Endothelial cell of umbilical vein (primary cell): ENCODE measurements around the gene ANK2. TPM values are rescaled to one million over a fixed set of nuclear protein-coding genes. Genes with fewer than 3 reads are reported as not detected.

ENCODE experiments used
- BruUV-seq: library from RNA; stranded (reverse); fragments of 400-500 nt; replicated peaks from 2 replicates; lab custom pipeline; 2021; lab: Mats Ljungman, UMichigan
- CTCF ChIA-PET: fragments of 300-600, 350-600 bp; sonication (Branson Sonifier 250); formaldehyde crosslinking; loops from one replicate; lab custom pipeline; 2021; ENCODE audit warnings: antibody characterized with exemption, inconsistent platforms; lab: Charles Lee
- POLR2A ChIA-PET: fragments of 300-600, 350-600 bp; sonication (Branson Sonifier 250); formaldehyde crosslinking; loops from one replicate; lab custom pipeline; 2021; ENCODE audit warnings: antibody characterized with exemption, inconsistent platforms; lab: Charles Lee
- DNase-seq: peaks from one replicate; pipeline ENCODE4 v3.0.0-alpha.2; 2011; ENCODE audit warnings: low read depth, low spot score
- FAIRE-seq: peaks from 2 replicates; lab custom pipeline; 2011; peaks lifted over from hg19 to GRCh38; lab: Jason Lieb, UNC
- H2AFZ ChIP-seq: 2 replicates; pipeline ENCODE4 v1.6.0; 2012; ENCODE audit warnings: low read depth, low read length, control low read depth, inconsistent platforms
- H3K27ac ChIP-seq: 2 replicates; pipeline ENCODE4 v1.5.1; 2011; ENCODE audit warnings: low read depth, mild to moderate bottlenecking, control low read depth, low read length, moderate library complexity; ENCODE audit not compliant: insufficient read depth
- H3K27me3 ChIP-seq, 2 experiments: 2 replicates each; pipeline versions ENCODE4 v1.6.0 to v1.6.1; 2011; ENCODE audit warnings: low read length in 2 of 2, mixed read lengths in 1 of 2; ENCODE audit not compliant: control insufficient read depth in 2 of 2, insufficient read depth in 2 of 2
- H3K36me3 ChIP-seq, 2 experiments: 2 replicates in 1 of 2; 3 replicates in 1 of 2; pipeline ENCODE4 v1.5.1; 2011; ENCODE audit warnings: low read length in 2 of 2, mild to moderate bottlenecking in 1 of 2, moderate library complexity in 1 of 2; ENCODE audit not compliant: control insufficient read depth in 2 of 2, insufficient read depth in 2 of 2; ENCODE audit errors: extremely low read depth in 1 of 2
- H3K4me1 ChIP-seq: 3 replicates; pipeline ENCODE4 v1.5.1; 2011; ENCODE audit warnings: mild to moderate bottlenecking, low read length; ENCODE audit not compliant: control insufficient read depth, insufficient read depth; ENCODE audit errors: extremely low read depth
- H3K4me2 ChIP-seq: 2 replicates; pipeline ENCODE4 v1.6.1; 2011; ENCODE audit warnings: low read length, control low read depth, mixed read lengths; ENCODE audit not compliant: insufficient read depth
- H3K4me3 ChIP-seq, 3 experiments: fragments of 200-600 bp in 1 of 3; sonication (generic), shearing (Covaris generic) in 1 of 3; replicated peaks in 1 of 3; 2 replicates each; pipeline ENCODE4 v1.5.1; 2011 to 2016; ENCODE audit warnings: control low read depth in 3 of 3, low read length in 3 of 3, mild to moderate bottlenecking in 2 of 3, inconsistent platforms in 1 of 3, low read depth in 1 of 3, moderate library complexity in 1 of 3; ENCODE audit not compliant: insufficient read depth in 1 of 3
- H3K79me2 ChIP-seq: 2 replicates; pipeline ENCODE4 v1.6.0; 2012; ENCODE audit warnings: low read length, inconsistent platforms; ENCODE audit not compliant: control insufficient read depth, insufficient read depth
- H3K9ac ChIP-seq: replicated peaks from 2 replicates; pipeline ENCODE3; 2011; ENCODE audit warnings: low read length, control low read depth; ENCODE audit not compliant: insufficient read depth; ENCODE audit errors: extremely low read depth
- H3K9me1 ChIP-seq: replicated peaks from 3 replicates; pipeline ENCODE4 v1.6.0; 2011; ENCODE audit warnings: mild to moderate bottlenecking, low read length; ENCODE audit not compliant: control insufficient read depth, insufficient read depth; ENCODE audit errors: extremely low read depth
- H3K9me3 ChIP-seq: replicated peaks from 2 replicates; pipeline ENCODE4 v1.5.1; 2012; ENCODE audit warnings: low read length, inconsistent platforms; ENCODE audit not compliant: control insufficient read depth, insufficient read depth
- H4K20me1 ChIP-seq: replicated peaks from 2 replicates; pipeline ENCODE3; 2011; ENCODE audit warnings: mild to moderate bottlenecking, low read length; ENCODE audit not compliant: control insufficient read depth, insufficient read depth; ENCODE audit errors: extremely low read depth
- CTCF ChIP-seq, 2 donors: IDR thresholded peaks; 1 replicate in 1 of 2; 2 replicates in 1 of 2; pipeline ENCODE4 v1.5.1; 2011; ENCODE audit warnings: low read length in 2 of 2, mild to moderate bottlenecking in 2 of 2, moderate library complexity in 2 of 2, control low read depth in 1 of 2, inconsistent platforms in 1 of 2, low read depth in 1 of 2; ENCODE audit not compliant: insufficient read depth in 1 of 2; ENCODE audit errors: extremely low read depth in 1 of 2
- EZH2 ChIP-seq: IDR thresholded peaks from 2 replicates; pipeline ENCODE4 v1.6.1; 2012; ENCODE audit warnings: borderline replicate concordance, low read depth, mild to moderate bottlenecking, moderate library complexity, low read length, inconsistent platforms; ENCODE audit not compliant: severe bottlenecking
- FOS ChIP-seq: IDR thresholded peaks from 2 replicates; pipeline ENCODE4 v1.6.1; 2011; ENCODE audit warnings: mild to moderate bottlenecking, low read length, moderate library complexity, borderline replicate concordance; ENCODE audit not compliant: insufficient read depth
- GATA2 ChIP-seq: IDR thresholded peaks from 2 replicates; pipeline ENCODE4 v1.7.0; 2011; ENCODE audit warnings: low read depth, mild to moderate bottlenecking, moderate library complexity, mixed read lengths, low read length; ENCODE audit not compliant: insufficient read length, insufficient read depth
- JUN ChIP-seq: IDR thresholded peaks from 2 replicates; pipeline ENCODE4 v1.6.1; 2011; ENCODE audit warnings: borderline replicate concordance, low read depth; ENCODE audit not compliant: insufficient read length, insufficient read depth
- MAX ChIP-seq: IDR thresholded peaks from 2 replicates; pipeline ENCODE4 v1.6.1; 2011; ENCODE audit not compliant: insufficient read depth, insufficient read length
- MYC ChIP-seq: IDR thresholded peaks from one replicate; pipeline ENCODE4 v1.6.1; 2011; ENCODE audit warnings: mild to moderate bottlenecking, low read depth, low read length
- POLR2A ChIP-seq: IDR thresholded peaks from 2 replicates; pipeline ENCODE4 v1.6.1; 2012; ENCODE audit warnings: low read depth, mild to moderate bottlenecking, control low read depth, low read length
- POLR2AphosphoS5 ChIP-seq: IDR thresholded peaks from 2 replicates; pipeline ENCODE4 v1.6.1; 2012; ENCODE audit warnings: low read depth, mild to moderate bottlenecking, control low read depth, low read length, moderate library complexity; ENCODE audit not compliant: insufficient read depth
- dilution Hi-C: fragments of 300-500 bp; cut with MboI; formaldehyde crosslinking; loops from one replicate; pipeline ENCODE4 v1.15.0; 2019; ENCODE audit warnings: low sequenced_read_pairs; ENCODE audit not compliant: extremely low pct_ligation_motif_present
- intact Hi-C: fragments of 100-400 bp; cut with micrococcal nuclease; formaldehyde crosslinking; loops from one replicate; pipeline ENCODE4 v1.10.0; 2022
- polyA plus RNA-seq, 4 experiments: library from polyadenylated mRNA; depleted of rRNA in 3 of 4; stranded (reverse) in 3 of 4; unstranded in 1 of 4; fragments of >200 nt; gene quantifications; 2 replicates each; pipeline versions ENCODE4 v1.2.1 to v1.2.3, GENCODE V29; 2011 to 2012; ENCODE audit warnings: missing spikeins in 1 of 4
- total RNA-seq: library from RNA; stranded (reverse); gene quantifications from 2 replicates; pipeline ENCODE4 v1.2.3, GENCODE V29; 2021

ANK2 gene
- total and polyA plus RNA-seq, 2 donors (not counting 3 experiments of a cell fraction or from before 2014, with no cell fraction given): not detected

- Histone ChIP-seq H3K27me3 (no peaks in the 10 kb centered on the region), H3K4me2 (no peak overlapping the region), H3K36me3 (no peaks in the 10 kb centered on the region), H3K9me3 (no peaks in the 10 kb centered on the region), H2AFZ (no peak overlapping the region), H3K27ac (no peak overlapping the region), H3K9me1 (peaks cover 2% of the 10 kb centered on the region), H3K79me2 (no peaks in the 10 kb centered on the region), H3K4me3 (no peak overlapping the region), H3K9ac (no peak overlapping the region), H3K4me1 (no peaks in the 10 kb centered on the region), H4K20me1 (no peaks in the 10 kb centered on the region)
- no TSS peak for BruUV-seq
- CTCF ChIA-PET: interaction anchor here (1.1 kb wide), 1 partner anchor 12 kb away, joined by 4 read pairs; no protein-coding TSS in a partner anchor
- no peak for TF ChIP-seq POLR2AphosphoS5
- peak; percentile 4 for TF ChIP-seq JUN
- DNase-seq: peak; percentile 13
- dilution Hi-C loops: no loop called here
- POLR2A ChIA-PET: no interaction called here
- intact Hi-C loops: no loop called here
- no peak for FAIRE-seq
These were observed 251.0 kb downstream of the ANK2 start for GRCh38 chr4:113300471-113300928.

- BruUV-seq: no TSS peak
- H3K4me2 ChIP-seq: no peak overlapping the region
- DNase-seq (no peak), FAIRE-seq (no peak)
- no peak overlapping the region for H3K27ac ChIP-seq
- H3K36me3 ChIP-seq: no peaks in the 10 kb centered on the region
- intact Hi-C loops (no loop called here), dilution Hi-C loops (no loop called here)
- H3K9me3 ChIP-seq: no peaks in the 10 kb centered on the region
- no peak overlapping the region for H3K9ac ChIP-seq
- H3K4me3 ChIP-seq: no peak overlapping the region
- TF ChIP-seq GATA2 (no peak), JUN (no peak), POLR2A (no peak), EZH2 (no peak), CTCF (IDR thresholded peaks at IDR 0.05; ENCODE audit: extremely low read depth in 1 of 2, insufficient read depth in 1 of 2, low read depth in 1 of 2, low read length in 2 of 2) (no peak), POLR2AphosphoS5 (no peak), MAX (no peak), FOS (no peak), MYC (no peak)
- ChIA-PET CTCF (interaction anchor here (1.1 to 1.6 kb wide), 2 partner anchors 9 to 12 kb away, joined by 4 read pairs; no protein-coding TSS in a partner anchor), POLR2A (no interaction called here)
- peaks cover 2% of the 10 kb centered on the region for H3K9me1 ChIP-seq
- no peak overlapping the region for H2AFZ ChIP-seq
- H4K20me1 ChIP-seq: no peaks in the 10 kb centered on the region
- H3K4me1 ChIP-seq: no peaks in the 10 kb centered on the region
- no peaks in the 10 kb centered on the region for H3K27me3 ChIP-seq
- no peaks in the 10 kb centered on the region for H3K79me2 ChIP-seq
These were observed 252.6 kb downstream of the ANK2 start for GRCh38 chr4:113302051-113302450.
